Measurements from ENCODE around the gene TRIM50.
"Not testable (repeated sequence)": the region's sequence is repeated elsewhere in the genome, so short reads cannot be mapped to it uniquely, and the experiment has no call there.

Gene TRIM50

DNA sequence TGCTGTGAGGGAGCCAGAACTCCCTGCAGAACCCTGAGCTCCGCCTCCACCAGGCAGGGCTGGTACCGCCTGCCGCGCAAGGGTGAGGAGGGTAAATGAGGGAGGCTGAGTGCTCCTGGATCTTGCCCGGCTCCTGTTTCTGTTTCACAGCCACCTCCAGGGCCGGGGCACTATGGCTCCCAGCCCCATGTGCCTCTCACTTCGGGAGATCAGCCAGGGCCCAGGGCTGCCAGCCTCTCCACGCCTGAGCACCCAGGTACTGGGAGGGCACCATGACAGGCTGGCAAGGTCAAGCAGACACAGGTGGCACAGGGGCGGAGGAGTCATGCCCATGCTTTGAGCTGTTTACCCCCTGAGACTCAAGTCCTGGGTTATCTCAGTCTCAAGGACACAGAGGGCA is 8.3 kb downstream of the TRIM50 start:
- H4K20me1 ChIP-seq (ENCODE audit: low read depth, low read length); H3K4me3 ChIP-seq (ENCODE audit: insufficient read depth, low read length, poor library complexity, severe bottlenecking); H2AFZ ChIP-seq (ENCODE audit: low read depth, low read length, severe bottlenecking); H3K9ac ChIP-seq (ENCODE audit: low read length); H3K36me3 ChIP-seq (ENCODE audit: low read length); H3K4me2 ChIP-seq (ENCODE audit: low read depth, low read length, poor library complexity, severe bottlenecking); H3K9me3 ChIP-seq (ENCODE audit: insufficient read depth, low read length); H3F3A ChIP-seq (ENCODE audit: insufficient read depth); H3K27ac ChIP-seq (ENCODE audit: low read depth, low read length); H3K79me2 ChIP-seq (ENCODE audit: insufficient read depth, low read length); H3K27me3 ChIP-seq (ENCODE audit: low read length); H3K9me2 ChIP-seq (replicated peaks; ENCODE audit: insufficient read depth, low read length): not testable (repeated sequence)

DNA sequence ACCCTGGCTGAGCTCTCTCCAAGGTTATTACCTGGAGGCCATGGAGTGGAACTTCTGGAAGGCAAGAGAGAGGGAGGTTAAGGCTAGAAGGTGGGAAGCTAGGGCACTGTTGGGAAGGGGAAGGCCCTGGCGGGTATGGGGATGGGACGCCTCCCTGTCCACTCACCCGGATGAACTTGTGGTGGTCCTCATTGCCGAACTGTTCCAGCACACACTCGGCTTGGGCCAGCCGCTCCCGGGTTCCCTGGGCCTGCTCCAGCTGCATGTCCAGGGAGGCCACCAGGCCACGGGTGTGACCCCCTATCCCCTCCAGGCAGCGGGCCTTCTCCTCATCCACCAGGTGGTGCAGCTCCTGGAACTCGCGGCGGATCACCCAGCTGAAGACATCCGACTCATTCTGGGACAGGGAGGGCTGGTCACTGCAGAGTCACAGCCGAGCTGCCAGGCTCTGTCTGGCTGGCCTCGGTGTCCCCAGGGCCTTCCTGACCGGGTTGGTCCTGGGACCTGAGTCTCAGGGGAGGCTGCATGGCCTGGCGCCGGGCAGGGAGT is 9.2 kb downstream of the TRIM50 start:
- not testable (repeated sequence) for H3K36me3 ChIP-seq (ENCODE audit: low read length); H3K79me2 ChIP-seq (ENCODE audit: insufficient read depth, low read length); H3K27me3 ChIP-seq (ENCODE audit: low read length); H3K4me3 ChIP-seq (ENCODE audit: insufficient read depth, low read length, poor library complexity, severe bottlenecking); H3K27ac ChIP-seq (ENCODE audit: low read depth, low read length); H3K4me2 ChIP-seq (ENCODE audit: low read depth, low read length, poor library complexity, severe bottlenecking); H3F3A ChIP-seq (ENCODE audit: insufficient read depth); H4K20me1 ChIP-seq (ENCODE audit: low read depth, low read length); H2AFZ ChIP-seq (ENCODE audit: low read depth, low read length, severe bottlenecking); H3K9me3 ChIP-seq (ENCODE audit: insufficient read depth, low read length); H3K9ac ChIP-seq (ENCODE audit: low read length); H3K9me2 ChIP-seq (replicated peaks; ENCODE audit: insufficient read depth, low read length)

DNA sequence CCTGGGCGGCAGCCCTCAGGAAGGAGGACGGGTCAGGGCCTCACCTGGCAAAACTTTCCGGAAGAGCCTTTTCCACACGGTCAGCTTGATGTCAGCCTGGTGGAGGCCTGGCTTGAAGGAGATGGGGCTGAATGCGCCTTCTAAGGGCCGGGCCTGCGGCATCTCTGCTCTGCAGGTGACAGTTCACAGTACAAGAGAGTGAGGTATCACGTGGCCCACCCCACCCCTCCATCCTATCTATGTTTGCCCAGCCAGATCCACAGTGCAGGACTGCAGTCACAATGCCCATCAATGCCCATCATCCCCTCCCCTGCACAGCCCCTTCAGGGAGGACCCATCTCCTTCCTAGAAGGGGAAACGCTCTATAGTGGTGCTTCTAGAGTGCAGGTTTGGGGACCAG is 11.4 kb downstream of the TRIM50 start:
- TF ChIP-seq, protein P1, sequence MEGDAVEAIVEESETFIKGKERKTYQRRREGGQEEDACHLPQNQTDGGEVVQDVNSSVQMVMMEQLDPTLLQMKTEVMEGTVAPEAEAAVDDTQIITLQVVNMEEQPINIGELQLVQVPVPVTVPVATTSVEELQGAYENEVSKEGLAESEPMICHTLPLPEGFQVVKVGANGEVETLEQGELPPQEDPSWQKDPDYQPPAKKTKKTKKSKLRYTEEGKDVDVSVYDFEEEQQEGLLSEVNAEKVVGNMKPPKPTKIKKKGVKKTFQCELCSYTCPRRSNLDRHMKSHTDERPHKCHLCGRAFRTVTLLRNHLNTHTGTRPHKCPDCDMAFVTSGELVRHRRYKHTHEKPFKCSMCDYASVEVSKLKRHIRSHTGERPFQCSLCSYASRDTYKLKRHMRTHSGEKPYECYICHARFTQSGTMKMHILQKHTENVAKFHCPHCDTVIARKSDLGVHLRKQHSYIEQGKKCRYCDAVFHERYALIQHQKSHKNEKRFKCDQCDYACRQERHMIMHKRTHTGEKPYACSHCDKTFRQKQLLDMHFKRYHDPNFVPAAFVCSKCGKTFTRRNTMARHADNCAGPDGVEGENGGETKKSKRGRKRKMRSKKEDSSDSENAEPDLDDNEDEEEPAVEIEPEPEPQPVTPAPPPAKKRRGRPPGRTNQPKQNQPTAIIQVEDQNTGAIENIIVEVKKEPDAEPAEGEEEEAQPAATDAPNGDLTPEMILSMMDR (IDR thresholded peaks at IDR 0.05; ENCODE audit: insufficient read depth, low read length, poor library complexity, severe bottlenecking): no peak
- no peak for TF ChIP-seq EZH2phosphoT487 (conservative IDR thresholded peaks at IDR 0.05; ENCODE audit: low read length)
- Histone ChIP-seq H3K79me2 (ENCODE audit: insufficient read depth, low read length) (no peaks in the 10 kb centered on the region), H3F3A (ENCODE audit: insufficient read depth) (no peaks in the 10 kb centered on the region), H3K9ac (ENCODE audit: low read length) (no peak overlapping the region), H3K4me3 (ENCODE audit: insufficient read depth, low read length, poor library complexity, severe bottlenecking) (no peak overlapping the region), H3K27ac (ENCODE audit: low read depth, low read length) (no peak overlapping the region), H3K36me3 (ENCODE audit: low read length) (no peaks in the 10 kb centered on the region), H3K9me2 (replicated peaks; ENCODE audit: insufficient read depth, low read length) (no peaks in the 10 kb centered on the region), H3K27me3 (ENCODE audit: low read length) (no peaks in the 10 kb centered on the region), H2AFZ (ENCODE audit: low read depth, low read length, severe bottlenecking) (no peak overlapping the region), H3K4me2 (ENCODE audit: low read depth, low read length, poor library complexity, severe bottlenecking) (no peak overlapping the region), H3K9me3 (ENCODE audit: insufficient read depth, low read length) (no peaks in the 10 kb centered on the region), H4K20me1 (ENCODE audit: low read depth, low read length) (no peaks in the 10 kb centered on the region)

DNA sequence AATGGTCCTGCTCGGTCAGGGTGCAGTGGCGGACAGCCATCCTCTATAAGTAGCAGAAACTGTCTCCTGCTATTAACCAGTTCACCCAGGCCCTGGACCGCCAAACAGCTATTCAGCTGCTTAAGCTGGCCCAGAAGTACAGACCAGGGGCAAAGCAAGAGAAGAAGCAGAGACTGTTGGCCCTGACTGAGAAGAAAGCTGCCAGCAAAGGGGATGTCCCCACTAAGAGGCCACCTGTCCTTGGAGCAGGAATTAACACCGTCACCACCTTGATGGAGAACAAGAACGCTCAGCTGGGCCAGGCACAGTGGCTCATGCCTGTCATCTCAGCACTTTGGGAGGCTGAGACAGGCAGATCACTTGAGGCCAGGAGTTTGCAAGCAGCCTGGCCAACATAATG is 13.6 kb downstream of the TRIM50 start:
- Histone ChIP-seq H3K36me3 (ENCODE audit: low read length) (no peaks in the 10 kb centered on the region), H3K9me2 (replicated peaks; ENCODE audit: insufficient read depth, low read length) (no peaks in the 10 kb centered on the region), H3K9me3 (ENCODE audit: insufficient read depth, low read length) (no peaks in the 10 kb centered on the region), H2AFZ (ENCODE audit: low read depth, low read length, severe bottlenecking) (no peak overlapping the region), H3K27ac (ENCODE audit: low read depth, low read length) (no peak overlapping the region), H4K20me1 (ENCODE audit: low read depth, low read length) (no peaks in the 10 kb centered on the region), H3K4me3 (ENCODE audit: insufficient read depth, low read length, poor library complexity, severe bottlenecking) (no peak overlapping the region), H3K4me2 (ENCODE audit: low read depth, low read length, poor library complexity, severe bottlenecking) (no peak overlapping the region), H3F3A (ENCODE audit: insufficient read depth) (no peaks in the 10 kb centered on the region), H3K9ac (ENCODE audit: low read length) (no peak overlapping the region), H3K79me2 (ENCODE audit: insufficient read depth, low read length) (no peaks in the 10 kb centered on the region), H3K27me3 (ENCODE audit: low read length) (no peaks in the 10 kb centered on the region)
- TF ChIP-seq, protein P1 (IDR thresholded peaks at IDR 0.05; ENCODE audit: insufficient read depth, low read length, poor library complexity, severe bottlenecking): no peak
- no peak for TF ChIP-seq EZH2phosphoT487 (conservative IDR thresholded peaks at IDR 0.05; ENCODE audit: low read length)

All from SU-DHL-6 (cell line).